Activated B cell treated with CpG ODN at 0.5 μM for 24 hours (primary cell): ENCODE measurements around the gene GDF7. TPM values are rescaled to one million over a fixed set of nuclear protein-coding genes. Genes with fewer than 3 reads are reported as not detected.

Experiments
- ATAC-seq: fragments of 200-7000 bp; cut with Tn5 transposase; one replicate; pipeline ENCODE4 v1.10.0; 2021; ENCODE audit warnings: low read depth, mild to moderate bottlenecking, moderate library complexity
- CTCF ChIA-PET: fragments of 350-600 bp; sonication (Branson Sonifier 250); formaldehyde crosslinking; loops from one replicate; lab custom pipeline; 2021; ENCODE audit warnings: antibody characterized with exemption; lab: Charles Lee
- POLR2A ChIA-PET: fragments of 350-600 bp; sonication (Branson Sonifier 250); formaldehyde crosslinking; loops from one replicate; lab custom pipeline; 2021; ENCODE audit warnings: antibody characterized with exemption; lab: Charles Lee
- DNase-seq: peaks from one replicate; pipeline ENCODE4 v3.0.0; 2022
- H3K27ac Mint-ChIP-seq: one replicate; pipeline ENCODE4 v1.8.0; 2020; ENCODE audit warnings: mixed read lengths
- H3K27me3 Mint-ChIP-seq: one replicate; pipeline ENCODE4 v1.8.0; 2021; ENCODE audit warnings: mixed read lengths
- H3K36me3 Mint-ChIP-seq: one replicate; pipeline ENCODE4 v1.8.0; 2021; ENCODE audit warnings: low read depth, mixed read lengths
- H3K4me1 Mint-ChIP-seq: one replicate; pipeline ENCODE4 v1.8.0; 2021; ENCODE audit warnings: mixed read lengths
- H3K4me3 Mint-ChIP-seq: one replicate; pipeline ENCODE4 v1.8.0; 2020; ENCODE audit warnings: mild to moderate bottlenecking, mixed read lengths
- H3K9me3 Mint-ChIP-seq: one replicate; pipeline ENCODE4 v1.8.0; 2020; ENCODE audit warnings: mixed read lengths
- intact Hi-C: fragments of 100-400 bp; cut with micrococcal nuclease; formaldehyde crosslinking; loops from one replicate; pipeline ENCODE4 v1.15.1; 2024
- total RNA-seq: library from RNA; stranded (reverse); gene quantifications from 2 replicates; pipeline ENCODE4 v1.2.3, GENCODE V29; 2022
- TF ChIP-seq, protein P1 (sequence below): fragments of 200-600 bp; IDR thresholded peaks from one replicate; pipeline ENCODE4 v1.8.0; 2022; ENCODE audit warnings: antibody characterized with exemption, mild to moderate bottlenecking

Gene GDF7
- total RNA-seq, 1 donor from 2014 or later = 6.7 TPM

DNA sequence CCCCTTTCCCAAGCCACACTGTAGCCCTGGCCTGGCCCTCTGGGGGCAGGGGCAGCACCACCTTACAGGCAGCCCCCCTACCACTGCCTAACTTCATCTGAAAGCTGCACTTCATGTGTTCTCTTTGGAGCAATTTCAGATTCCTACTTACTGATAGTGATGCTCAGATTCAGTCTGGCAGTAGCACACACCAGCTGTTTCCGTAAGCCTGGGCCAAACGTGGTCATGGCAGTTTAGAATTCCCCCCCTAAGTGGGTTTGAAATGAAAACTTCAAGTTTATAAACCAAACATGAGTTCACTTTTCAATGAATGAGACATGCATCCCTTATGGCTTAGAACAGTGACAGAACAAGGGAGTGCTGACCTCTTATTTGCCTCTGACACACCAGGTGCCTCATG, 29.4 kb downstream of the GDF7 start:
- TF ChIP-seq, protein P1, sequence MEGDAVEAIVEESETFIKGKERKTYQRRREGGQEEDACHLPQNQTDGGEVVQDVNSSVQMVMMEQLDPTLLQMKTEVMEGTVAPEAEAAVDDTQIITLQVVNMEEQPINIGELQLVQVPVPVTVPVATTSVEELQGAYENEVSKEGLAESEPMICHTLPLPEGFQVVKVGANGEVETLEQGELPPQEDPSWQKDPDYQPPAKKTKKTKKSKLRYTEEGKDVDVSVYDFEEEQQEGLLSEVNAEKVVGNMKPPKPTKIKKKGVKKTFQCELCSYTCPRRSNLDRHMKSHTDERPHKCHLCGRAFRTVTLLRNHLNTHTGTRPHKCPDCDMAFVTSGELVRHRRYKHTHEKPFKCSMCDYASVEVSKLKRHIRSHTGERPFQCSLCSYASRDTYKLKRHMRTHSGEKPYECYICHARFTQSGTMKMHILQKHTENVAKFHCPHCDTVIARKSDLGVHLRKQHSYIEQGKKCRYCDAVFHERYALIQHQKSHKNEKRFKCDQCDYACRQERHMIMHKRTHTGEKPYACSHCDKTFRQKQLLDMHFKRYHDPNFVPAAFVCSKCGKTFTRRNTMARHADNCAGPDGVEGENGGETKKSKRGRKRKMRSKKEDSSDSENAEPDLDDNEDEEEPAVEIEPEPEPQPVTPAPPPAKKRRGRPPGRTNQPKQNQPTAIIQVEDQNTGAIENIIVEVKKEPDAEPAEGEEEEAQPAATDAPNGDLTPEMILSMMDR = no peak
- ATAC-seq (no peak), DNase-seq (no peak)
- ChIA-PET CTCF (no interaction called here), POLR2A (no interaction called here)
- no peak overlapping the region for H3K4me3 Mint-ChIP-seq
- H3K36me3 Mint-ChIP-seq = peaks cover 20% of the 10 kb centered on the region
- peaks cover 32% of the 10 kb centered on the region for H3K4me1 Mint-ChIP-seq
- no peaks in the 10 kb centered on the region for H3K27me3 Mint-ChIP-seq
- H3K9me3 Mint-ChIP-seq = no peaks in the 10 kb centered on the region
- intact Hi-C loops = loop anchor here (5.0 kb wide), 1 partner anchor 46 kb away; no protein-coding TSS in a partner anchor
- H3K27ac Mint-ChIP-seq = no peak overlapping the region

DNA sequence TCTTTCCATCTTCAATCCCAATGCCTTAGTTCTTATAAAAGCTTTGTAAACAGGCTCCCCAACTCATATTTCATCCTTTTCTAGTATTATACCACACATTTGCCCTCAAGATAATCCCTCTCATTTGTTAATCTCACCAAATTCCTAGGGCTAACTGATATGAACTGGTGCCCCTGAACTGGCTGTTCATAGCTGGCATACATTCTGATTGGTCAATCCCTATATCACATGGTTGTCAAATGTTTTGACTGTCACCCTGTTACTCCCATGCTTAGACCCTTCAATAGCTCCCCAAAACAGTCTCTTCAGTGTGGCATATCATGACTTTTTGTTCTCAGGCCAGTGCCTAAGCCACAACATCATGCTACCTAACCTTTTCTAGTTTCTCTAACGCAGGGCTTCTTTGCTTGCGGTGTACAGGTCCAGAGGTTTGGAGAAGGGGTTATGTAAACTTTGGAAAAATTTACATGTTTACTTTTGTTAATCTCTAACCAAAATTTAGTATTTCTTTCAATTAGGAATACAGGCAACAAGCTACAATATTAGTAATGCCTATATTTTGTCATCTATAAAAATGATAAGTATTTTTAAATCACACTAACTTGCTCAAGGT, 30.5 kb downstream of the GDF7 start:
- ATAC-seq = no peak
- ChIA-PET CTCF (interaction anchor here (1.5 kb wide), 1 partner anchor 22 kb away, joined by 3 read pairs; no protein-coding TSS in a partner anchor), POLR2A (no interaction called here)
- DNase-seq = no peak
- H3K27me3 Mint-ChIP-seq = no peaks in the 10 kb centered on the region
- H3K9me3 Mint-ChIP-seq = no peaks in the 10 kb centered on the region
- H3K4me3 Mint-ChIP-seq = no peak overlapping the region
- peaks cover 17% of the 10 kb centered on the region for H3K36me3 Mint-ChIP-seq
- H3K27ac Mint-ChIP-seq = no peak overlapping the region
- intact Hi-C loops = loop anchor here (5.0 kb wide), 1 partner anchor 45 kb away; no protein-coding TSS in a partner anchor
- H3K4me1 Mint-ChIP-seq = peaks cover 32% of the 10 kb centered on the region
- TF ChIP-seq, protein P1 = no peak

DNA sequence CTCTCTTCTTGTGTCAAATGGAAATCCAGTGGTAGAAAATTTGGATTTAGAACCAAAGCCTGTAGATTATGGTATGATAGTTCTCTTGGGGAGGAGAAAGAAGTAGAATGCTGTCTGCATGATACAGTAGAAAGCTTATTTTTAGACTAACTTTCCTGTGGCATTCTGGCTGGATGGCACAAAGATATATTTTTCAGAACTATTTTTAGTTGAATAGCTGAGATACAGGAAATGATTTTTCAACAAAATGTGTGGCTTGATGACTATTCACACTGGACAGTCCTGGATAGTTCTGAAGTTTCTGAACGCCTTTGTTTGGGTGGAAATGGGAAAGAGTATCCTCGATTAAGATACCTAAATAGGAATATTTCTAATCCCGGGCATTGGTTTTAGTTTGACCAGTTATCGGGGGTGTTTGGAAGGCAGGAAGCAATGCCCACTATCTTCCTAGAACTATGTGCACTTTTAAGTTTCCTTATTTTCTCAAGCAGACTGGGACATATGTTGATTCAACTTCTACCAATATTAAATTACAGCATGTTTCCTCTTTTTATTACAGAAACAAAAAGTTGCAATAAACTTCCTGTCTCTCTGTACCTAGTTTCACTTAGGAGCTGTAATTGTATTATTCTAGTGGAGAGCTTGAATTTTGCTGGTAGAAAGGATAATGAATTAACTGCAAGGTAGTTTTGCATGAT, 32.1 kb downstream of the GDF7 start:
- ATAC-seq (peak; percentile 14), DNase-seq (no peak)
- TF ChIP-seq, protein P1 = no peak
- peak overlapping the region; percentile 30 for H3K4me3 Mint-ChIP-seq
- peak overlapping the region; percentile 51 for H3K27ac Mint-ChIP-seq
- CTCF ChIA-PET = interaction anchor here (0.7 to 2.1 kb wide), 3 partner anchors 8 to 22 kb away, joined by 3 to 6 read pairs (median 4); no protein-coding TSS in a partner anchor
- H3K9me3 Mint-ChIP-seq = no peaks in the 10 kb centered on the region
- peaks cover 10% of the 10 kb centered on the region for H3K36me3 Mint-ChIP-seq
- peaks cover 29% of the 10 kb centered on the region for H3K4me1 Mint-ChIP-seq
- POLR2A ChIA-PET = interaction anchor here (0.6 kb wide), 1 partner anchor 36 kb away, joined by 6 read pairs; no protein-coding TSS in a partner anchor
- no peaks in the 10 kb centered on the region for H3K27me3 Mint-ChIP-seq
- intact Hi-C loops = loop anchor here (5.0 kb wide), 1 partner anchor 43 kb away; no protein-coding TSS in a partner anchor

DNA sequence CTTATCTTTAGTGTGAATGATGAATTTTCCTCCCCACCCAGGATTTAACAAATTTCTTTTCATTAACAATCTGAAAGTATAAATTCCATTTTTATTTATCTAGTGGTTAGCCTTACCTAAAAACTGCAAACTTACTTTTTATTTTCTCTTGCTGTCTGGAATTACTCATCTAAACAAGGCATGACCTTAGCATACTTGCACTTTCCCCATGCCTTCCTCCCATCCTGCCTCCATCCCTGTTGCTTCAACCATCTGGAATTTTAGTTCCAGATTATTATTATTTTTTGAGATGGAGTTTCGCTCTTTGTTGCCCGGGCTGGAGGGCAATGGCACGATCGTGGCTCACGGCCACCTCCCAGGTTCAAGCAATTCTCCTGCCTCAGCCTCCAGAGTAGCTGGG, 35.6 kb downstream of the GDF7 start:
- POLR2A ChIA-PET = no interaction called here
- no peaks in the 10 kb centered on the region for H3K9me3 Mint-ChIP-seq
- intact Hi-C loops = no loop called here
- TF ChIP-seq, protein P1 = no peak
- no peaks in the 10 kb centered on the region for H3K27me3 Mint-ChIP-seq
- peaks cover 18% of the 10 kb centered on the region for H3K4me1 Mint-ChIP-seq
- DNase-seq (no peak), ATAC-seq (no peak)
- no peak overlapping the region for H3K27ac Mint-ChIP-seq
- no peak overlapping the region for H3K4me3 Mint-ChIP-seq
- CTCF ChIA-PET = no interaction called here
- peaks cover 14% of the 10 kb centered on the region for H3K36me3 Mint-ChIP-seq

DNA sequence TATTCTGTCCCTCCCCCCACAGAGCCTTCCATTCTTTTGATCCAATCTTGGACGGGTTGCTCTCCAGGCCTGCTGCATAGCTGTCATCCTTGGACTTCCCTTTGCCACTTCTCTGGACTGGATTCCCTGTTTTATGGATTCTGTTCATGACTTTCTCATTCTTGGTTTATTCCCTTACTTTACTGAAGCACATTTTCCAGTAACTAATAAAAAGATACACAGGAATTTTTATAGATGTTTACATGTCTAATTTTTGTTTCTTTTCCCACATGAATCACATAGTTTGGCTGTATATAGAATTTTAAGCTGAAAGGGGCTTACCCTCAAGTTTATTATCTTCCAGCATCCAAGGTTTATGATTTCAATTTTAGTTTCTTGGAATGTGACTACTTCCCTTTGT, 37.9 kb downstream of the GDF7 start:
- H3K9me3 Mint-ChIP-seq = no peaks in the 10 kb centered on the region
- H3K27ac Mint-ChIP-seq = no peak overlapping the region
- POLR2A ChIA-PET = no interaction called here
- H3K36me3 Mint-ChIP-seq = peaks cover 17% of the 10 kb centered on the region
- CTCF ChIA-PET = no interaction called here
- H3K4me3 Mint-ChIP-seq = no peak overlapping the region
- no peaks in the 10 kb centered on the region for H3K27me3 Mint-ChIP-seq
- no peak for DNase-seq
- ATAC-seq = no peak
- TF ChIP-seq, protein P1 = no peak
- peaks cover 6% of the 10 kb centered on the region for H3K4me1 Mint-ChIP-seq
- intact Hi-C loops = no loop called here
